Brain microvascular endothelial cell (primary cell): Measurements from ENCODE around the gene TMED6.

Experiments
- DNase-seq: peaks from one replicate; pipeline ENCODE4 v3.0.0-alpha.2; 2020
- H3K27ac ChIP-seq: fragments of 250-450 bp; sonication (Bioruptor Pico); 2 replicates; pipeline ENCODE4 v1.5.1; 2020; ENCODE audit warnings: mild to moderate bottlenecking, moderate library complexity
- H3K27me3 ChIP-seq: fragments of 250-450 bp; sonication (Bioruptor Pico); replicated peaks from 2 replicates; pipeline ENCODE4 v1.5.1; 2020; ENCODE audit warnings: mild to moderate bottlenecking
- H3K36me3 ChIP-seq: fragments of 250-450 bp; sonication (Bioruptor Pico); replicated peaks from 2 replicates; pipeline ENCODE4 v1.5.1; 2020; ENCODE audit warnings: mild to moderate bottlenecking
- H3K4me3 ChIP-seq: 2 replicates; pipeline ENCODE4 v1.5.1; 2011; ENCODE audit warnings: low read depth, mild to moderate bottlenecking, control low read depth, low read length, moderate library complexity
- CTCF ChIP-seq: IDR thresholded peaks from 2 replicates; pipeline ENCODE4 v1.5.1; 2011; ENCODE audit warnings: low read depth, mild to moderate bottlenecking, moderate library complexity, low read length, control low read depth, inconsistent platforms; ENCODE audit errors: missing control alignments
- in situ Hi-C: cut with HindIII; loops from 2 replicates; pipeline ENCODE4 v1.10.0; 2017; ENCODE audit warnings: low sequenced_read_pairs, low pct_ligation_motif_present

The TMED6 gene

GRCh38 chr16:69393898-69394849 lies 42.6 kb upstream of the TMED6 start:
- in situ Hi-C loops = no loop called here
- no peak for DNase-seq
- TF ChIP-seq CTCF = no peak
- H3K27ac ChIP-seq = no peak overlapping the region
- H3K4me3 ChIP-seq = no peak overlapping the region
- no peaks in the 10 kb centered on the region for H3K36me3 ChIP-seq
- no peaks in the 10 kb centered on the region for H3K27me3 ChIP-seq

- peak; percentile 43 for DNase-seq
- in situ Hi-C loops = no loop called here
- TF ChIP-seq CTCF = no peak
- H3K27ac ChIP-seq = no peak overlapping the region
- peaks cover 21% of the 10 kb centered on the region for H3K36me3 ChIP-seq
- no peak overlapping the region for H3K4me3 ChIP-seq
- no peaks in the 10 kb centered on the region for H3K27me3 ChIP-seq
These were observed 35.0 kb upstream of the TMED6 start for GRCh38 chr16:69386596-69386995.

- no peaks in the 10 kb centered on the region for H3K27me3 ChIP-seq
- H3K4me3 ChIP-seq = peak overlapping the region; percentile 85
- peak overlapping the region; percentile 63 for H3K27ac ChIP-seq
- peaks cover 26% of the 10 kb centered on the region for H3K36me3 ChIP-seq
- in situ Hi-C loops = no loop called here
- TF ChIP-seq CTCF = no peak
- no peak for DNase-seq
These were observed 33.4 kb upstream of the TMED6 start for GRCh38 chr16:69384974-69385373.

GRCh38 chr16:69382421-69382820 lies 30.8 kb upstream of the TMED6 start:
- Histone ChIP-seq H3K27ac (no peak overlapping the region), H3K27me3 (no peaks in the 10 kb centered on the region), H3K4me3 (no peak overlapping the region), H3K36me3 (peaks cover 28% of the 10 kb centered on the region)
- TF ChIP-seq CTCF = no peak
- in situ Hi-C loops = no loop called here
- no peak for DNase-seq

- peaks cover 29% of the 10 kb centered on the region for H3K36me3 ChIP-seq
These were observed 29.6 kb upstream of the TMED6 start for GRCh38 chr16:69381231-69381630.

More at GRCh38 chr16:69381231-69381630, 29.6 kb upstream of the TMED6 start:
- TF ChIP-seq CTCF = no peak
- in situ Hi-C loops = no loop called here
- no peaks in the 10 kb centered on the region for H3K27me3 ChIP-seq
- peak overlapping the region; percentile 27 for H3K27ac ChIP-seq
- DNase-seq = no peak
- no peak overlapping the region for H3K4me3 ChIP-seq
